Dedifferentiated amniotic fluid mesenchymal stem cell (primary cell): ENCODE data around the gene CTNND2.

Experiments
- DNase-seq: peaks from one replicate; pipeline ENCODE4 v3.0.0-alpha.2; 2016; ENCODE audit errors: extremely low spot score

The CTNND2 gene

DNA sequence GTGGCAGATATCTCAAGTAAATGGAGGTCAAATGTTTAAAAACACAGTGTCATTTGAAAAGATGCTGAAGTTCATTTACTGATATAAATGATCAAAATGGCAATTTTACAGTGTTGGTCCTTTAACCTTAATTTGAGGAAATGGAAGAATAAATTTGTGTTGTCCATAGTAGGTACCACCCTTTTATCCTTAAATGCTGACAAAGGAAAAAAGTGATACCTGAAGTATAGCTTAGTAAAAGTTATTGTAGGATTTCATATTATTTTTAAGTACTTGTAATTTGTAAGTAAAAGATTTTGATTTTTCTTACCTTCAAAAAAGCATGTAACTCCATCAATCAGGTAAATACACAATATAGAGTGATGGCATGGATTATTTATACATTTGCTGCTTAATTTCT is 976.6 kb downstream of the CTNND2 start:
- no peak for DNase-seq

DNA sequence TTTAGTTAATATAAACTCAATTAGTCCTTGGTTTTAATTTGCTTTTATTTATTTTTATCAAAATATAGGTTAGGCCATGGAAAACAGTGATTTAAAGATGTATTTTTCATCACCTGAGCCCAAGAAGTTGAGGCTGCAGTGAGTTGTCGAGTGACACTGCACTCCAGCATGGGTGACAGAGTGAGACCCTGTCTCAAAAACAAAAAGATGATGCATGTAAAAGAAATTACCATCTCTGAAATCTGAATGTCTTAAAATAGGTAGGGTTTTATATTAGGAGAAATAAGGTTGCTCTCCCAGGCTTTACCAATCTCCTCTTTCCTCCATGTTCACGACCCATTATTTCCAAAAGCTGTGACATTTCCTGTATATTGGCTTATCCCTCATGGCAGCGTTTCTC is 980.9 kb downstream of the CTNND2 start:
- no peak for DNase-seq
